OCI-LY1 (cell line): ENCODE measurements around the gene MX2.

Experiments
- H2AFZ ChIP-seq: fragments of 200-600 bp; sonication (generic), shearing (Covaris generic); 2 replicates; pipeline ENCODE4 v1.6.0; 2014; ENCODE audit warnings: antibody characterized with exemption, mild to moderate bottlenecking, low read length
- H3F3A ChIP-seq: fragments of 200-600 bp; sonication (generic), shearing (Covaris generic); 2 replicates; pipeline ENCODE4 v1.6.0; 2014; ENCODE audit warnings: mild to moderate bottlenecking, antibody characterized with exemption, low read length, moderate library complexity; ENCODE audit not compliant: insufficient read depth
- H3K27ac ChIP-seq: fragments of 200-600 bp; sonication (generic); 2 replicates; pipeline ENCODE4 v1.5.1; 2014; ENCODE audit warnings: low read length, mixed run types, mild to moderate bottlenecking, low read depth; ENCODE audit not compliant: poor library complexity, severe bottlenecking
- H3K27me3 ChIP-seq: fragments of 200-600 bp; sonication (generic); 2 replicates; pipeline ENCODE4 v1.6.0; 2014; ENCODE audit warnings: antibody characterized with exemption, mild to moderate bottlenecking, low read length, moderate library complexity; ENCODE audit not compliant: insufficient read depth
- H3K36me3 ChIP-seq: fragments of 200-600 bp; sonication (generic); 2 replicates; pipeline ENCODE4 v1.6.1; 2014; ENCODE audit warnings: mild to moderate bottlenecking, antibody characterized with exemption, low read length, moderate library complexity, mixed read lengths; ENCODE audit not compliant: insufficient read depth
- H3K4me1 ChIP-seq: fragments of 200-600 bp; sonication (generic); 2 replicates; pipeline ENCODE4 v1.5.1; 2014; ENCODE audit warnings: mild to moderate bottlenecking, low read length, moderate library complexity; ENCODE audit not compliant: insufficient read depth, severe bottlenecking
- H3K4me2 ChIP-seq: fragments of 200-600 bp; sonication (generic), shearing (Covaris generic); 2 replicates; pipeline ENCODE4 v1.6.1; 2014; ENCODE audit warnings: low read length
- H3K4me3 ChIP-seq: fragments of 200-600 bp; sonication (generic); 2 replicates; pipeline ENCODE4 v1.5.1; 2014; ENCODE audit warnings: low read length, low read depth, mild to moderate bottlenecking, mixed read lengths; ENCODE audit not compliant: poor library complexity, severe bottlenecking
- H3K79me2 ChIP-seq: fragments of 200-600 bp; shearing (Covaris generic); 2 replicates; pipeline ENCODE4 v1.6.1; 2016; ENCODE audit warnings: mixed run types, low read length, mixed read lengths; ENCODE audit not compliant: insufficient read depth
- H3K9ac ChIP-seq: fragments of 200-600 bp; sonication (generic), shearing (Covaris generic); 2 replicates; pipeline ENCODE4 v1.6.1; 2014; ENCODE audit warnings: mild to moderate bottlenecking, low read length, mixed read lengths
- H3K9me2 ChIP-seq: fragments of 200-600 bp; sonication (generic), shearing (Covaris generic); 2 replicates; pipeline ENCODE4 v1.6.1; 2014; ENCODE audit warnings: low read depth, mild to moderate bottlenecking, low read length, mixed read lengths
- H3K9me3 ChIP-seq: fragments of 200-600 bp; shearing (Covaris generic); 2 replicates; pipeline ENCODE4 v1.6.1; 2014; ENCODE audit warnings: low read length, mixed read lengths
- H4K20me1 ChIP-seq: fragments of 200-600 bp; sonication (generic), shearing (Covaris generic); 2 replicates; pipeline ENCODE4 v1.6.0; 2016; ENCODE audit warnings: mild to moderate bottlenecking, low read length; ENCODE audit not compliant: insufficient read depth
- CTCF ChIP-seq: fragments of 200-600 bp; sonication (generic), shearing (Covaris generic); IDR thresholded peaks from 2 replicates; pipeline ENCODE4 v1.5.1; 2017; ENCODE audit warnings: mild to moderate bottlenecking, antibody characterized with exemption, low read length, moderate library complexity, mixed read lengths
- EZH2 ChIP-seq: fragments of 200-600 bp; sonication (generic), shearing (Covaris generic); IDR thresholded peaks from 2 replicates; pipeline ENCODE4 v1.8.0; 2017; ENCODE audit warnings: borderline replicate concordance, mixed run types, mild to moderate bottlenecking, antibody characterized with exemption, low read length, moderate library complexity, mixed read lengths

The MX2 gene

GRCh38 chr21:41349126-41349525, 12.7 kb upstream of the MX2 start:
- no peak overlapping the region for H3K4me2 ChIP-seq
- H3K79me2 ChIP-seq = no peaks in the 10 kb centered on the region
- H3K9me2 ChIP-seq = no peaks in the 10 kb centered on the region
- H3K27ac ChIP-seq = no peak overlapping the region
- no peaks in the 10 kb centered on the region for H3K4me1 ChIP-seq
- no peaks in the 10 kb centered on the region for H4K20me1 ChIP-seq
- H3K9me3 ChIP-seq = no peaks in the 10 kb centered on the region
- no peaks in the 10 kb centered on the region for H3F3A ChIP-seq
- no peak overlapping the region for H2AFZ ChIP-seq
- H3K27me3 ChIP-seq = no peaks in the 10 kb centered on the region
- H3K4me3 ChIP-seq = no peak overlapping the region
- H3K9ac ChIP-seq = no peak overlapping the region
- no peak for TF ChIP-seq CTCF
- TF ChIP-seq EZH2 = no peak
- H3K36me3 ChIP-seq = no peaks in the 10 kb centered on the region; the same call in 1 of the 2 replicates

- Histone ChIP-seq H3K4me2 (no peak overlapping the region), H4K20me1 (no peaks in the 10 kb centered on the region), H3K9ac (no peak overlapping the region), H3K4me3 (no peak overlapping the region), H3K4me1 (no peaks in the 10 kb centered on the region), H2AFZ (no peak overlapping the region), H3K9me2 (no peaks in the 10 kb centered on the region), H3K27me3 (no peaks in the 10 kb centered on the region), H3K36me3 (no peaks in the 10 kb centered on the region; the same call in 1 of the 2 replicates), H3K9me3 (no peaks in the 10 kb centered on the region), H3K79me2 (no peaks in the 10 kb centered on the region), H3K27ac (no peak overlapping the region), H3F3A (no peaks in the 10 kb centered on the region)
- TF ChIP-seq CTCF (no peak), EZH2 (no peak)
These were observed 12.0 kb upstream of the MX2 start for GRCh38 chr21:41349619-41350390.

- no peaks in the 10 kb centered on the region for H3K9me3 ChIP-seq
- H3F3A ChIP-seq = no peaks in the 10 kb centered on the region
- no peaks in the 10 kb centered on the region for H3K9me2 ChIP-seq
- H3K79me2 ChIP-seq = no peaks in the 10 kb centered on the region
- no peak overlapping the region for H3K9ac ChIP-seq
- no peak overlapping the region for H3K4me2 ChIP-seq
- H3K4me3 ChIP-seq = no peak overlapping the region
- H3K36me3 ChIP-seq = no peaks in the 10 kb centered on the region; the same call in 1 of the 2 replicates
- TF ChIP-seq EZH2 (no peak), CTCF (no peak)
- H3K4me1 ChIP-seq = no peaks in the 10 kb centered on the region
- no peak overlapping the region for H3K27ac ChIP-seq
- H3K27me3 ChIP-seq = no peaks in the 10 kb centered on the region
- no peak overlapping the region for H2AFZ ChIP-seq
- no peaks in the 10 kb centered on the region for H4K20me1 ChIP-seq
These were observed 11.2 kb upstream of the MX2 start for GRCh38 chr21:41350436-41351155.
